Measurements from ENCODE around the gene CDX2.
A peak's percentile ranks its signal among the peaks of the same experiment; 100 is the strongest.
"Not testable (repeated sequence)": the region's sequence is repeated elsewhere in the genome, so short reads cannot be mapped to it uniquely, and the experiment has no call there.

CDX2 gene

DNA sequence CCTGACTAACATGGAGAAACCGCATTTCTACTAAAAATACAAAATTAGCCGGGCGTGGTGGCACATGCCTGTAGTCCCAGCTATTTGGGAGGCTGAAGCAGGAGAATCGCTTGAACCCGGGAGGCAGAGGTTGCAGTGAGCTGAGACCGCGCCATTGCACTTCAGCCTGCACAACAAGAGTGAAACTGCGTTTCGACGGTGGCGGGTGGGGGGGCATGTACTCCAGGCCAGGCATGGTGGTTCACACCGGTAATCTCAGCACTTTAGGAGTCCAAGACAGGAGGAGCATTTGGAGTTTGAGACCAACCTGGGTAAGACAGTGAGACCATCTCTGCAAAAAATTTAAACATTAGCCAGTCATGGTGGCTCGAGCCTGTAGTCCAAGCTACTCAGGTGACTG, 4.9 kb downstream of the CDX2 start:
- not testable (repeated sequence) for DNase-seq

DNA sequence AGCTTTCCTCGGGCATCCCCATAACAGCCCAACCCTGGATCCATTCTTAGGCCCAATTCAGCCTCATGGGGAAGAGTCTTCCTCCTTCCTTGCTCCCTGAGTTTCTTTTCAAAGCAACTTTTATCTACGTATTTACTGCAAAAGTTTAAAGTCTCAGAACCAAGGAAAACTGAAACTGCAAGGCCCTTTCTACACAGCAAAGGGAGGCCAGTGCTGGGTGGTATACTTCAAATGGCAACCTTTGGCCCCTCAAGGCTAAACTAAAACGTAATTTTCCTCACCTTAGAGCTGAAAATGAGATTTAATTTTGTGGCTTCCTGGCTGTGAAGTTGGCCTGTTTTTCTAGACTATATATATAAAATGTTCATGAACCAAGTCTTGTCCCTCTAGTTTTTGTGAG, 5.6 kb downstream of the CDX2 start:
- DNase-seq, result no peak

DNA sequence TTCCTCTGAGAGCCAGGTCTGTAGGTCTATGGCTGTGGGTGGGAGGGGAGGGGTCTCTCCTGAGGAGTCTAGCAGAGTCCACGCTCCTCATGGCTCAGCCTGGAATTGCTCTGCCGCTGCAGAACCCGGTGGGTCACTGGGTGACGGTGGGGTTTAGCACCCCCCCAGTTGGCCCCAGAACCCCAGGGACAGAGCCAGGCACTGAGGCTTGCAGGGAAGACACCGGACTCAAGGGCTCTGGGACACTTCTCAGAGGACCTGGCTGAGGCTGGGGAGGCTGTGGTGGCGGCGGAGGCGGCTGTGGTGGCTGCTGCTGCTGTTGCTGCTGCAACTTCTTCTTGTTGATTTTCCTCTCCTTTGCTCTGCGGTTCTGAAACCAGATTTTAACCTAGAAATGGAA, 6.1 kb downstream of the CDX2 start:
- no peak for DNase-seq

DNA sequence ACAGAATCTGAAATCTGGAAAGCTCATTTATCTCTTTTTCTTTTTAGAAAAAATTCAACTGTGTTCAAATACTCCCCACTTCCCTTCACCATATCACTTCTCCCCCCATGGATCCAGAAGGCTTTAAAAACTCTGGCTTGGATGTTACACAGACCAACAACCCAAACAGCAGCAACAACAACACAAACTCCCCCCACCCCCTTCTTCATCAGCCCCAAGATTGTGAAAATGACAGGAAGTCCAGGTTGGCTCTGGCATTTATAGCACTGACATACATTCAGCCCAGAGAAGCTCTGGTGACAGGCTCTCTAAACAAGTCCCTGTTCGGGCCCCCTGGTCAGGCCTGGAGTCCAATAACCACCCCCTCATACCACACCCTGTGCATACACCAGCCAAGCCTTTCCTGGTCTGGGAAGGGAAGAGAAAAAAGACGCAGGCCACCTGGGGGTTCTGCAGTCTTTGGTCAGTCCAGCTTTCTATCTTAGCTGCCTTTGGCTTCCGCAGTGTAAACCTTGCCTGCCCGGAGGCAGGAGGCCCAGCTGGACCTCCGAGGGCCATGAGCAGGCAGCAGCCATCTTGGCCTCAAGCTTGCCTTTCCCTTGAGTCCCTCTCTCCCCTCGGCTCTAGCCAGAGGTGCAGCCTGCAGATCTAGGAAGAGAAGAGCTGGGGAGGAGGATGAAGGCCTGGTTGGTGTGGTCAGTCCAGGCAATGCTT, 6.8 kb downstream of the CDX2 start:
- no peak for DNase-seq

DNA sequence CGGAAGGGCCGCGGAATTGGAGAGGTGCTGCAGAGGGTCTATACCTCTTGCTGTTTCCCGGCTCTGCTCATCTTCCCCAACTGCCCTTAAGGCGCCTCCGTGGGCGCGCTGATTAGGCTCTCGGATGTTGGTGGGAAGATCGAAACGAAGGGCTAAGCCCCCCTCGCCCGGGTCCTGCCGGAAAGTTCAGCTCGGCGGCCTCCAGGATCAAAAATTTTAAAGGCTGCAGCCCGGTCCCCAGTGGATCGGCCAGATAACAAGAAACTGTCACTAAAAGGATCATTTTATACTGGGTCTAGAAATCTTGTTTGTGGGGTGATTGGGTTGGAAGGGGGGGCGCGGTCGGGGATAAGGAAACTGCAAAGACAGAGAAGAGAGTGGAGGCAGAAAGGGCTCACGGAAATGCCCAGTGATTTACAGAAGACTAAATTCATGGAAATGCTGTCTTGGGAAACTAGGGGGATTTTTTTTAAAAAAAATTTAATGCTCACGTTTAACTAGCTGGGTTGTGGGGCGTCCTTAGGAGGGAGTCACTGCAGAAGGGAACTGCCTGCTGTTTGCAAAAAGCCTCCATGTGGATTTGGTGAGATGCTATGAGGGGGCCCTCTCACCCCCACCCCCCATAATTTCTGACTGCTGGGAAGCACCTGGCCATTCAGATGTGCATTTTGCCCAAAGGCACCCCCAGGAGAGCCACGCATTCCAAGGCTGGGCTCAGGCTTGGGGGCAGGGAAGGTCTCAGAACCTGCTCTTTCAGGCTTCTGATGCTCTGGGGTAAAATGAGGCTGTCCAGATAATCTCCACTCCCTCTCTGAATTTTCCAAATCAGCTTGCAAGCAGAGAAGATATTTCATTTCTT, 7.7 kb downstream of the CDX2 start:
- no peak for DNase-seq

DNA sequence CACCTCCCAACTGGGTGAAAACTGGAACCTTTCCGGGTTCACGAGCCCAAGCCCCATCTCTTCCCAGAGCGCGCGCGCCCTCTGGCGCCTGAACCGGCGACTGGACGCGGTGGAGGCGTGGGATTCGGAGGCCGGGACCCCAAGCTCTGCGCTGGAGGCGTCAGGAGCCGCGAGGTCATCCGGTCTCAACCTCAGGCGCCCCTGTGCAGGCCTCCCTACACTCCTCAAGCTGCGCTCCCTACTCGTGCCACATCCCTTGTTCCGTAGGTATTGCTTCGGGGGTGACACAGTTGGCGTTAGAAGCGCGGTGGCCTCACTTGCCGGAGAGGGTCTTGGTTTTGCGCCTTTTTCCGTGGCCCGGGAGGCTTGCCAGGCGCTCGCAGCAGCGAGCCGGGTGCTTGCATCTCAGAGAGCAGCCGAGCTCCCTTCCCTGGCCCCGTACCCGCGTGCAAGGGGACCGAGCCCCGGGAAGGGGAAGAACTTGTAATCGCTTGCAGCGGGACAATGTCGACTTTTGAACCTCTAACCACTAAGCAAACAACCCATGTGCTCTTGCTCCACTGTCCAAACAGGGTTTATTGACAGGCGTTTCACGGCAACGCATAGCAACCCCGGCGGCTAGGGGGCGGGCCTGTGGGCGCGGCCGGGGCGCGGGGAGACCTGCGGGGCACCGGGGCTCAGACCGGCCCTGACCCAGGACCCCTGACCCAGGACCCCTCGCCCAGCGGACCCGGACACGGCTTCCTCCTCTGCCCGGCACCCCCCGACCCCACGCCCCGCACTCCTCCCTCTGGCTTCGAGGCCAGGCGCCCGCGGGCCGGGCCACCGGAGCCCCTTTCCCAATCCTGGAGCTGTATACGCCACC, 8.5 kb downstream of the CDX2 start:
- DNase-seq, result peak; percentile 53 to 59

DNA sequence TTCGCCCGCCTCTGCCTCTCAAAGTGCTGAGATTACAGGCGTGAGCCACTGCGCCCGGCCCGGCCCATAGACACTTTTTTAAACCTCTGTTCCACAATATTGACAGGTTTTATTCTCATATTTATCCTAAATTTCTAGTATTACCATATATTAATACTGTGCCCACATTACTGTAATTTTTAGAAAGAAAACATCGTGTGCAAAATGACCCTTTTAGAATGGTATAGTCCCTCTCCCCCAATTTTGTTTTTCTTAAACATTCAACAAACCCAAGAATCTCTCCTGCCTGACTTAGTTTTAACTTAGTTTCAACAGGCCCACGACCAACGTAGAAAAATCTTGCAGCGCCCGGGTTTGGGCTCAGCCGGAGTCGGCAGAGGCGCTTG, 9.1 kb downstream of the CDX2 start:
- DNase-seq, result no peak

DNA sequence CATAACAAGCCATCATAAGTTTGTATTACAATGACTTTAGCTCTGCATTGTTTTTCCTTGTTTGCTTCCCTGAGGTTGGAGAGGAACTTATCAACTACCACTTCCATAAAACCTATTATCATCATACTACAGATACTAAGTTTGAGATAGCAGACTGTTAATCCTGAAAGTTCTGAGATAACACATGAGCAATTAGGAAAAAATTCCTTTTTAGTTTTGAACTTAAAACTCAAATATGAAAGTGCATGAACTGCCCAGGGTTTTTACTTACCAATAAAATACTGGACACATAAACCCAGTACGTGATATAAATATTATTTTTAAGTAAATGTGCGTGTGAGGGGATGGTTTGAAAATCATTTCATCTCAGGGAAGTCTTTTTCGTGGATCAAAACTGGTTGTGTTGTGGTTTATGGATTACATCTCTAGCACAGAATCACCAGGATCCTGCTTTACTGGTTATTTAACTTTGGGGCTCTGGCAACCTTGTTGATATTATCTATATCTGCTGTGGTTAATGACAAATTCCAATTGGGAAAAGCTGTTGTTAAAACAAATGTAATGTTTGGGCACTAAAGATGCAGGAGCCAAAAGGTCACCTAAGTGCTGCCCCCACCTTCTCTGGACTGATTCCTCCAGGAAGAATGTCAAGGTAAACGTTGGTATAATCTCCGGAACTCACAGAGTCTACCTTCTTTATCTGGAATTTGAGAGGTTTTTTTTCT, 12.4 kb downstream of the CDX2 start:
- no peak for DNase-seq

DNA sequence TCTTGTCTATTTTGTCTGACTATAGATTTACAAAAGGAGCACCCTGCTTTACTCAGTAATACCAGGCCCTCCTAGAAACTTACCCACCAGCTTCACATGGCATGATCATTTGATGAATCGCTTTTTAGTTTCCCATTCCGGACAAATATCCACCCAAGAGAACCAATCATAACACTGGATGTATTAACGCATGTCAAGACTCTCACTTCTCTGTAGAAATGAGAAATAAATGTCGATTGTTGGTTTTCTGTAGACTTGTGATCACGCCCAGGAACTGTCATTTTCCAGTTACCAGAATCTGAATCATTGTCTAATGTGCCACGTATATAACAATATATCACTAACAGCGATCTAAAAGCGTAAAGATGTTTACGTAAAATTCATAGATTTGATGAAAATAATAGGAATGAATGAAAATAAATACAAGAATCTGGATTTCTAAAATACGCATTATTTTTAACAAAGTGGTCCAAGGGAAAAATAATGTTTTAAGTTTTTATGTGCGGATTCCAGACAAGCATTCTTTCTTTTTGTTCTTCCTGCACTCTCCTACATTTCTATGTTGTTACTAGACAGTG, 14.0 kb downstream of the CDX2 start:
- DNase-seq, result no peak

DNA sequence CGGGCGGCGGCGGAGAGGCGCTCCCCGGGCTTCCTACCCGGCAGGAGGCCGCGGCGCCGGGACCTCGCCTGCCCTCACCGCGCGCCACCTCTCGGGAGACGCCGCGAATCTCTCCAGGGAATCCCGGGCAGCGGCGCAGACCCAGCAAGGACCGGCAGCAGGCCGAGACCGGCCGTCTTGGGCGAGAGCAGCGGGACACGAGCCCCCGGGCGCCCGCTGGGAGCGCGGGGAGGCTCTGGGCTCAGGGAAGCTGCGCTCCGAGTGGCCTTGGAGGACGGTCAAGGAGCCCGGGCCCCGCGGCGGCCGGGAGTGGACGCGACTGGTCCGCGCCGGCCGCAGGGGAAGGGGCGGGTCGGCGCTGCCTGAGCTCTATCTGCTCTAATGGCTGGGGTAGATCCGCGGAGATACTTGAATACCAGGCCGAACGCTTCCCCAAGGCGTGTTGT, 14.7 kb downstream of the CDX2 start:
- no peak for DNase-seq

DNA sequence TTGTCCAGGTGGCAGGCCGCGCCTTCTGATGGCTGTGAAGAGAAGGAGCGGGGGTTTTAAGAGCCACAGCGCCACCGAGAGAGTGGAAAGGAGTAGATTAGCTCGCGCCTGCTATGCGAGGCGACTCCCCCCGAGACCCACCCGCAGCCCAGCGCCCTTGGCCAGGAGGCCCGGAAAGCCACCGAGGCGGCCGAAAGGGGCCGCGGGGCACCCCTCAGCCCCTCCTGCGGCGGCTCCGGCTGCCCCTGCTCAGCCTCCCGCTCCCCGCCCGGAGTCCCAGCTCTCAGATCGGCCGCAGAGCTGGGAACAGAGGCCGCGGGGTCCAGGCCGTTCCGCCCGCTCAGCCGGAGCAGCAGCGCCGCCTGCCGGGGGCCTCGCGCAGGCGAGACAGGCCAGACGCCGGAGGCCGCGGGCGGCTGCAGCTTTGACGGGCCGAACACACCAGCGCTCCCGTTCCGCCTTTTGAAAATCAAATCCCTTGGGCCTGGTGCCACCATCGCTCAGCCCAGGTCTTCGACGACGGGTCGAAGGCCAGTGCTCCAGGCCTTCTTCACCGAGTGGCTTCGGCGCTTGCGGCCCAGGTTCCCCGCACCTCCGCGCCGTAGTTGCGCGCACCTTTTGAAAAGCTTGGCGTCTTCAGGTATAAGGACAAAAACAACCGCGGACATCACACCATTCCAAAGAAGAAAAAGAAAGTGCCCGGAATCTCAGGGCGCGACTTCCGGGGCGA, 15.3 kb downstream of the CDX2 start:
- DNase-seq, result peak; percentile 74 to 78

DNA sequence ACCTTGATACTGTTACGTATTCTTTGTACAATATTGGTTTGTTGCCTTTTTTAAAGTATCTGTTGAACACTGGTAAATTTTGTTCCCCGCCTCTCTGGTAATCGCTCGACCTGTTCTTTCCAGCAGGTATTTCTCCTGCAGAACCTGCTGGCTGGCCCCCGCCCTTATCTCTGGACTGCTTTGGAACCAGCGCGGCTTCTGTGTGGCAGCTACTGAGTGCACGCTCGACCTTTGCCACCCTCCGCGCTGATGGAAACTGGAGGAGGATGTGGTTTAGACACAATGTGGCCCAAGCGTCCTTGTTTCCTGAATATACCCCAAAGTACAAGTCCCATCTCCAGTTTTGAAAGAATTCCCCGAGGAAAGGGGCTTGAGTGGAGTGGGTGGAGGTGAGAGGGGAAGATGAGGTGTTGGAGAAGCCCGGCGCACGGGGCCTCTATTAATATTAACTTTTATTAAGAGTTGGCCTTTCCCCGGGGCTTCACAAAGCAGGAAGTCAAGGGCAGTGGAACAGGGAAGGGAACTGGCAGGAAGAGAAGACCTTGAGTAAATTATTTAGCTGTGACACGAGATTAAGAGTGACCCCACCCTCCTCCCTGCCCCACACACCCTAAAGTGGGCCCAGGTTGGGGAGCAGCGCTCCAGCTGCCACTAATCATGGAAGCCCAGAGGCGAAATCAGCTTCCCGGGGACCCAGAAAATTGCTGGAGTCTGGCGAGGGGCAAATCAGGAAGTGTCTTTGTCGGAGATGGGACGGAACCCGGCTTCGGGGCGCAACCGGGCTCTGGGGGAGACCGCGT, 16.0 kb downstream of the CDX2 start:
- no peak for DNase-seq

DNA sequence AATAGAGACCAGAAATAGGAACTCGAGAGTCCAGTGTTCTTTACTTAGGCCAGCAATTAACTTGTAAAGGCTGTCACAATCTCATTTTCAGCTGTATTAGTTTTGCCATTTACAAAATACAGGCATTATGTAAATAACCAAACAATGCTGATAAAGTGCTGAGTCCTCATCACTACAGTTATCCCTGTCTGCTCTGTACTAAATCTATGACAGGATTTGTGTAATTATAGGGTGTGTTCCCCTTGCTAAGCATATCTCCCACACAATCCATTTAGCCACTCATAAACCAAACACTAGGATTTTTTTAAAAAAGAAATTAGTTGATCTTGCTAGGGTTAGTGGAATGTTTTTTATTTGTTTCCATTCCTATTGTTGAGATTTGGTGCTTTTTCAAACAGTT, 26.1 kb downstream of the CDX2 start:
- no peak for DNase-seq

DNA sequence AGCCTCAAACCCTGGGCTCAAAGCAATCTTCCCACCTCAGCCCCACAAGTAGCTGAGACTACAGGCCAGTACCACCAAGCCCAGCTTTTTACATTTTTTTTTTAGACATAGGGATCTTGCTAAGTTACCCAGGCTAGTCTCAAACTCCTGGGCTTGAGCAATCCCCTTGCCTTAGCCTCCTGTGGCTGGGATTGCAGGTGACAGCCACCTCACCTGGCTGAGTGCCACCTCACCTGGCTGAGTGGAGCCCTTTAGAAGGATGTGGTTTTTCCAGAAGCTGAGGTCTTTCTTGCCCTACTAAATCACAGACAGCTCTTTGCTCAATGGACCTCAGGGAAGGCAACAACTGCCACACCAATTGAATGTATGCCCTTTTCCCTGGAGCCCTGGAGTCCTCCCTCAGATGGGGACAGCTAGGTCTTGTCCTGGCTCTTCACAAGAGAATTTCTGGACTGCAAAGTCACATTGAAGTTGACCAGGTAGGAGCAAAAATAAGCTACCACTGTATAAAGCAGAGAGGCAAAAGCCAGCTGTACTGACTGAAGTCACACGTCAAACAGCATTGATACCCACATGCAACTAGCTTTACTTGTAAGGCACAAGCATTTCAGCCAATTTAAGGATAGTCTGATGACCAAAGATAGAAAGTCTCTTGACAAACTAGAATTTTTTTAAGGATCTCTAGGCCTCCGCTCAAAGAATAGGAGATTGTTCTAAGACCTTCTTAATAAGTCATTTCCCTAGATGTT, 35.4 kb downstream of the CDX2 start:
- no peak for DNase-seq

DNA sequence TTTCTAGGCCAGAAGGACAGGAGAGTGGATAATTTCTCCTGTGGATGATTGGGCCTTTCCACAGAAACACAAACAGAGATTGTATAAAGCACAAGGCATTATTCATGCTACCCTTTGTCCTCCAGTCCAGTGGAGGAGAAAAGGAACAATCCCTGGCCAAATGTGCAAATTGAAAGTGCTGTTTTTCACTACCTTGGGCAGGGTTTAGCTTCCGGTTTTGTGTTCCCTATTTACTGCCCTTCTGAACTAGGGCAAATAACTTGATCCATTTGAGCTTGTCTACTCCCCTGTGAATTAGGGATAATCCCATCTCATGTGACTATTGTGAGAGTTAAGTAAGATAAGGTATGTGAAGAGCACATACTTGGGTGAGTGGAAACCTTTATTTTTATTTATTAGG, 36.0 kb downstream of the CDX2 start:
- DNase-seq, result no peak

DNA sequence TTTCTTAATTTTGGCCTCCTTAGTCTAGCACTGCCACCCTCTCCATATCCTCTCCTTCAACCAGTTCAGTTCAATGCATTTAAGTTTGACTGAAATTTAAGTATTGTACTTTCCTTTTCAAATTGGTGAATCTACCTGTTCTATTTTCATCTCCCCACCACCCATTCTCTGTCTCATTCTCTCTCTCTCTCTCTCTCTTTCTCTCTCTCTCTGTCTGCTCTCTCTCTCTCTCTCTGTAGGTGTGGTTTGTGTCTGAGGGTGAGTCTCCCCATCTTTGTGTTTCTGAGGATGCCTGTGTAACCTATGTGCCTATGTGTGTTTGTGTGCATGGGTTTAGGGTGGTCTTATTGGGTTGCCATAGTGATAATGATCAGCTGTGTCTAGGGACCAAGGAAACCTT, 39.2 kb downstream of the CDX2 start:
- DNase-seq, result no peak

DNA sequence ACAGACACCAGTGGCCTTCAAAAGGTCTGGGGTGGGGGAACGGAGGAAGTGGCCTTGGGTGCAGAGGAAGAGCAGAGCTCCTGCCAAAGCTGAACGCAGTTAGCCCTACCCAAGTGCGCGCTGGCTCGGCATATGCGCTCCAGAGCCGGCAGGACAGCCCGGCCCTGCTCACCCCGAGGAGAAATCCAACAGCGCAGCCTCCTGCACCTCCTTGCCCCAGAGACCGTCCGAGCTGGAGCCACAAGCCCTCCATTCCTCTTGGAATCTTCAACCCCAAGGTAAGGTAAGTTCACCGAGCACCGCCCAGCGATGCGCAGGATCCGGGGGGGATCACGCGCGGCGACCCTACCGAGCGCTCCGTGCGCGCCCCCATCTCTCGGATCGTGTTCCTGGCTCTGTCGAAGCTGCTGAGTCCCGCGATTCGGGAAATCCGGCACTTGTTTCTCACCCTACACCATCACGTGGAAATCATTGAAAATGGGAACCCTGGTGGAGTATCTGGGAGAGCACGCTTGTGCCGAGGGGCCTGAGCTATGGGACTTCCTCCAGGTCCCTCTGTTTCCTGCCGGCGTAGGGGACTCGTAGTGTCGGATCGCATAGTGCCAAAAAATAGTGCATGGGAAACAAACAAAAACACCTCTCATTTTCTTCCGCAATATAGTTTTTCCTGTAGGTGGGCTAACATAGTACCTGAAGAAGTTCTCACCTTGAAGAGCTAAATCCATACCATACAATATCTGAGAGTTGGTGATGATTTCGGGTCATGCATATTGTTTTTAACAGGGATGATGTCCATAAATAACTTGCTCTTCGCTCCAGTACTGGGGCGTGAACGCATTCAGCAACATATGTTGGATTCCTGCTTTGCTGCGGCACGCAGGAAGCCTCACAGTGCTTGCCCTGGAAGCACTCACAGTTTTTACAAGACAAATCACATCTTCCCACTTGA, 40.0 kb downstream of the CDX2 start:
- DNase-seq, result no peak

DNA sequence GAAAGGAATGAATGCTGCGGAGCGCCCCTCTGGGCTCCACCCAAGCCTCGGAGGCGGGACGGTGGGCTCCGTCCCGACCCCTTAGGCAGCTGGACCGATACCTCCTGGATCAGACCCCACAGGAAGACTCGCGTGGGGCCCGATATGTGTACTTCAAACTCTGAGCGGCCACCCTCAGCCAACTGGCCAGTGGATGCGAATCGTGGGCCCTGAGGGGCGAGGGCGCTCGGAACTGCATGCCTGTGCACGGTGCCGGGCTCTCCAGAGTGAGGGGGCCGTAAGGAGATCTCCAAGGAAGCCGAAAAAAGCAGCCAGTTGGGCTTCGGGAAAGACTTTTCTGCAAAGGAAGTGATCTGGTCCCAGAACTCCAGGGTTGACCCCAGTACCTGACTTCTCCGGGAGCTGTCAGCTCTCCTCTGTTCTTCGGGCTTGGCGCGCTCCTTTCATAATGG, 40.7 kb downstream of the CDX2 start:
- no peak for DNase-seq

Measured in activated CD4-positive, alpha-beta T cell treated with anti-CD3 and anti-CD28 coated beads, Interleukin-2, amount 50 U/mL, for 48 hours (primary cell).